SK-N-MC (cell line): ENCODE results near the gene ARMH4.

ENCODE experiments used
- DNase-seq: peaks from one replicate; pipeline ENCODE4 v3.0.0-alpha.2; 2011; ENCODE audit warnings: low read depth, low spot score
- H3K27ac ChIP-seq: fragments of 200-600 bp; sonication (generic); 2 replicates; pipeline ENCODE4 v1.5.1; 2016; ENCODE audit warnings: mixed run types
- H3K36me3 ChIP-seq: fragments of 200-600 bp; sonication (generic); 2 replicates; pipeline ENCODE4 v1.6.1; 2017; ENCODE audit warnings: antibody characterized with exemption, low read length, mixed read lengths; ENCODE audit not compliant: insufficient read depth
- H3K4me3 ChIP-seq: fragments of 200-600 bp; sonication (generic); 2 replicates; pipeline ENCODE4 v1.5.1; 2016
- H3K9ac ChIP-seq: fragments of 200-600 bp; sonication (generic); 2 replicates; pipeline ENCODE4 v1.8.0; 2017; ENCODE audit warnings: mixed run types, mixed read lengths; ENCODE audit not compliant: insufficient read length
- H3K9me3 ChIP-seq: fragments of 200-600 bp; sonication (generic); 2 replicates; pipeline ENCODE4 v1.6.1; 2017; ENCODE audit warnings: low read depth, mild to moderate bottlenecking, antibody characterized with exemption, low read length, moderate library complexity, mixed read lengths
- EZH2 ChIP-seq: fragments of 200-600 bp; sonication (generic); IDR thresholded peaks from one replicate; pipeline ENCODE4 v1.6.1; 2017; ENCODE audit warnings: antibody characterized with exemption
- FOXP2 ChIP-seq: optimal IDR thresholded peaks from 2 replicates; pipeline ENCODE3; 2011; ENCODE audit warnings: mild to moderate bottlenecking, moderate library complexity; ENCODE audit not compliant: insufficient read depth; ENCODE audit errors: extremely low read length, control extremely low read depth
- POLR2AphosphoS5 ChIP-seq: IDR thresholded peaks from 2 replicates; pipeline ENCODE4 v1.6.1; 2012; ENCODE audit warnings: mild to moderate bottlenecking, low read depth, low read length, borderline replicate concordance

Gene ARMH4

DNA sequence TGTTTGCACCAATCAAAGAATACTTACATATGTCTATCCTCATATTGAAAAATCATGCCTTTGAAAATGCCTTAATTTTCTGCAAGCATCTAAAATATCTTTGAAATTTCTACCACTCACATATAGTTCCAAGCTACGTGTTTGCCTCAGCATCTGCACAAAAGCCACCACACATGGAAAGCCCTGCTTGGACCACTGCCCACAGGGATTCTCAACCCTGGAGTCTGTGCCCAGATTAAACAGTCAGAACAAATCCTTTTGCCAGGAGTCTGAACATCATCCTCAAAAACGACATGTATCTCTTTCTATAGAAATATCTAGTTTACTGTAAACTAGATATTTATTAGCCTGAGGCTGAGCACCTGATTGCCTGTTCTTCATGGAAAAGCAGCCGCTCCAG lies 32.6 kb downstream of the ARMH4 start:
- no peak overlapping the region for H3K9ac ChIP-seq

DNA sequence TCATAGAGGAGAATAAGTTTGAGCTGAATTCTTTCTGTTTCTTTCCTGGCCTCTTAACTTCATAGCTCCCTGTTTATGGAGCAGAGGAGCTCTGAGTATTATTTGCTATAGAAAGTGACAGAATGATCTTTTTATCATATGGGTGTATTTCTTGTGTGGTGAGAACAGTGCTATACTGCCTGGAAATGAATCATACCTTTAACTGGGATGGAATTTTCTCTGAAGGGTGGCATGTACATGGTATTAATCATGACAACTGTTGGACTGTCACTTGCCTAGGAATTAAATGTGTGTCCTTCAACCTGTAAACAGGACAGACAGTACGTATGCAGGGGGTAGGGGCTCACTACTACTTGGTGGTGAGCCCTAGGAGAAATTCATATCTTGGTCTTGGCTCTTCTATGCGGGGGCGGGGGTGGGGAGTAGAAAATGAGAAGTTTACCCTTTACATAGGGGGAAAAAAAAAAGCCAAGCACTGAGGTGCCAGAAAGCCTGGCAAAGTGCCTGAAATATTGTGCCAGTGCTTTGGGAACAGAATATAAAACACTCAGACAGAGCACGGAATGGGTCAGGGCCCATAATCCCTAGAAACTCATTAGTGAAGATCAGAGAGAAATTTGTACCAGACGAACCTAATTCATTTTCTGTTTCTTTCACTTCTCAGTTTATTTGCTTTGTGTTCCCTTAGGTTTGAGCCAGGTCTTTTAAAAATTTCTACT lies 33.8 kb downstream of the ARMH4 start:
- Histone ChIP-seq H3K36me3 (no peaks in the 10 kb centered on the region), H3K9ac (no peak overlapping the region), H3K27ac (no peak overlapping the region), H3K4me3 (no peak overlapping the region), H3K9me3 (no peaks in the 10 kb centered on the region)
- DNase-seq = no peak
- TF ChIP-seq FOXP2 (no peak), POLR2AphosphoS5 (no peak), EZH2 (no peak)

More for the DNA sequence above, 32.6 kb downstream of the ARMH4 start:
- TF ChIP-seq EZH2 (no peak), POLR2AphosphoS5 (no peak), FOXP2 (no peak)
- no peaks in the 10 kb centered on the region for H3K36me3 ChIP-seq
- H3K4me3 ChIP-seq = no peak overlapping the region
- H3K27ac ChIP-seq = no peak overlapping the region
- H3K9me3 ChIP-seq = no peaks in the 10 kb centered on the region
- no peak for DNase-seq

DNA sequence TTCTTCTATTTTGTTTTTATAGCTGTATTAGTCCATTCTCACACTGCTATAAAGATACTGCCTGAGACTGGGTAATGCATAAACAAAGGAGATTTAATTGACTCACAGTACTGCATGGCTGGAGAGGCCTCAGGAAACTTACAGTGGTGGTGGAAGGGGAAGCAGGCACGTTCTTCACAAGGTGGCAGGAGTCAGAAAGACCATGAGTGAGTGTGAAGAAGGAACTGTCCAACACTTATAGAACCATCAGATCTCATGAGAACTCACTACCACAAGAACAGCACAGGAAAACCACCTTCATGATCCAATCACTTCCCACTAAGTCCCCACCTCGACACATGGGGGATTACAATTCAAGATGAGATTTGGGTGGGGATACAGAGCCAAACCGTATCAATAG lies 42.3 kb downstream of the ARMH4 start:
- Histone ChIP-seq H3K27ac (no peak overlapping the region), H3K4me3 (no peak overlapping the region), H3K36me3 (no peaks in the 10 kb centered on the region), H3K9me3 (no peaks in the 10 kb centered on the region), H3K9ac (no peak overlapping the region)
- TF ChIP-seq EZH2 (no peak), FOXP2 (no peak)
- DNase-seq = no peak

DNA sequence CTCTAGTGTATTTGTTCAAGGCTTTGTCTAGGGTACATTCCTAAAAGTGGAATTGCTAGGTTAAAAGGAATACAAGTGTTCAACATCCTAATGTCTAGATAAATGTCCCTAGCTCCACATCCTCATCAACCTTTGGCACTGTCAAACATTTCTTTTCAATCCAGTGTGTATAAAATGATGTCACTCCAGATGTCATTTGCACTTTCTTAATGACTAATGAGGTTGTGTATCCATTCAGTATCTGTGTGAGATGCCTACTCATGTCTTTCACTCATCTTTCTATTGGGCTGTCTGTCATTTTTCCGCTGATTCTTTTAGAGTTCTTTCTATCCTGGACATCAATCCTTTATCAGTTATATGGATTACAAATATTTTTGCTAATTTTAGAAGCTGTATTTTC lies 43.3 kb downstream of the ARMH4 start:
- Histone ChIP-seq H3K9ac (no peak overlapping the region), H3K4me3 (no peak overlapping the region), H3K27ac (no peak overlapping the region), H3K9me3 (no peaks in the 10 kb centered on the region), H3K36me3 (no peaks in the 10 kb centered on the region)
- no peak for DNase-seq
- TF ChIP-seq FOXP2 (no peak), EZH2 (no peak), POLR2AphosphoS5 (no peak)

DNA sequence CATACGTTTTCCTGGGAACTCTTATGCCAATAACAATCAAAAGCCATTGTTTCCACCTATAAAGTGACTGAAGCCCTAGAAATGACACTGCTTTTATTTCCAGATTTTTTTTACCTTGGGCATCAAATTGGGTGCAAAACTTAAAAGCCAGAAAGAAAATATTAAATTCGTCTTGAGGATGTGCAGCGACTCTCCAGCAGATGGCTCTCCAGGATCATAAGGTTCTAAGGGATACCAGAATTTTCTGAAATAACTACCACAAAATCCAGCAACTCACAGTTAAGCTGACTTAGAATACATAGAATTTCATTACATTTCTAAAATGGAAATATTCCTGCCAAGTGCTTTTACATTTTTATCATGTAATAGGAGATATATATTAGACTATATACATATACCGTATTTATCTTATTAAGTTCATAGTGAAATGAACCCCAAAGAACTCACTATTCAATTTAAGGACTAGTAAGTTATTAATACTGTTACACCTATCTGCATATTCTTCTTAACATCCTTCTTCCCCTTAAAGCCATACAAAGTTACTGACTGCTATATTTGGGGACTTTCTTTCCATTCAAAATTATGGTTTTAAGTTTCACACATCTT lies 44.0 kb downstream of the ARMH4 start:
- Histone ChIP-seq H3K9me3 (no peaks in the 10 kb centered on the region), H3K36me3 (no peaks in the 10 kb centered on the region), H3K4me3 (no peak overlapping the region), H3K27ac (no peak overlapping the region), H3K9ac (no peak overlapping the region)
- DNase-seq = peak; percentile 55
- no peak for TF ChIP-seq FOXP2
- no peak for TF ChIP-seq POLR2AphosphoS5
- no peak for TF ChIP-seq EZH2

DNA sequence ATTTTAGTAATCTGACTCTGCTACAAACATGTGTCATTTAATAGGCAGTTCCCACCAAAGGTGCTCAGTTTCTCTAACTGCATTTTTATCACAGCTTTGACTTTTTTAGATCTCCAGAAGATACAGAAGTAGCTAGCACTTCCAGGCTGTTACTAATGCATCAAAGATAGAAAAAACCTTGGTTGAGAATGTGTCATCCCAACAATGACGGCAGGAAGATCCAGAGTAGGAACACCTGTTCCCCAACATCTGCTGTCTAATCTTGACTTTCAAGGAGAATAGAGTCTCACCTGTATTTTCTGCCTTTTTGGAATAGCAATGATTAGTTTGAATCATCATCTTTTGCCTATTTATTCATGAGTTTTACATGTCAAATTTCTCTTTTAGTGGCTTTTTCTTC lies 45.0 kb downstream of the ARMH4 start:
- no peak for DNase-seq
- no peak overlapping the region for H3K27ac ChIP-seq
- H3K36me3 ChIP-seq = no peaks in the 10 kb centered on the region
- H3K9me3 ChIP-seq = no peaks in the 10 kb centered on the region
- no peak overlapping the region for H3K4me3 ChIP-seq
- H3K9ac ChIP-seq = no peak overlapping the region
- TF ChIP-seq EZH2 (no peak), FOXP2 (no peak), POLR2AphosphoS5 (no peak)

DNA sequence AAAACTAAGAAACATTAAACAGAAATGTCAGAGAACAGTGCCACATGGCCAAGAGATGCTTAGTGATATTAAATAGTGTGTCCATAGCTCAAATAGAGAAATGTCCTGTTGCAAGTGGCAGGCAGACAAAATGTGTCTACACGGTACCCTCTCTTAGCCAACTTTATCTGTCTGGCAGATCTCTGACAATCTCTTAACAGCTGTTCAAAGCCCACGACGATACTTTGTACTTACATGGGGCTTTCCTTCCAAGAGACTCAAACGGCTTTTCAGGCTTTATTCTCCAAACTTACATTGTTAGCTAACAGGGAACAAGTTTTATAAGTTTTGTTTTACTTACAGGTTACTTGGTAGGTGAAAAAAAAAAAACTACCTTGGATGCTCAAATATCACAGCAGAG lies 45.6 kb downstream of the ARMH4 start:
- Histone ChIP-seq H3K4me3 (no peak overlapping the region), H3K9me3 (no peaks in the 10 kb centered on the region), H3K9ac (no peak overlapping the region), H3K27ac (no peak overlapping the region), H3K36me3 (no peaks in the 10 kb centered on the region)
- no peak for DNase-seq
- TF ChIP-seq FOXP2 = no peak
- TF ChIP-seq POLR2AphosphoS5 = no peak
- no peak for TF ChIP-seq EZH2

DNA sequence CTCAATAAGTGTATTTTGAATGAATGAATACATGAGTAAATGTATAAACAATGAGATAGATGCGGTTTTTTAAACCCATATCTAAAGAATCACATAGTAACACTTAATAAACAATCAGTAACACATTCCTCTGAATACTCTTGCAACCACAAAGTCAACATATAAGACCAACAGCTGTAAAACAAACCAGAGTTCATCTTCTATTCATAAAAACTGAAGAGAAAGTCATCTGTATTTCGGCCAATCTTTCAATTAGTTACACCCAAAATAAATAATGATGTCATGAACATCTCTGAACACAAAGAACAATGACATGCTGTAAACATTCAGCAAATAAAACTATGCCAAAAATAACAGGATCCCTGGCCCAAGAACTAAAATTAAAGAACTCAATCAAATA lies 47.2 kb downstream of the ARMH4 start:
- no peak for DNase-seq
- Histone ChIP-seq H3K27ac (no peak overlapping the region), H3K36me3 (no peaks in the 10 kb centered on the region), H3K9me3 (no peaks in the 10 kb centered on the region), H3K4me3 (no peak overlapping the region), H3K9ac (no peak overlapping the region)
- TF ChIP-seq POLR2AphosphoS5 = no peak
- TF ChIP-seq EZH2 = no peak
- no peak for TF ChIP-seq FOXP2

DNA sequence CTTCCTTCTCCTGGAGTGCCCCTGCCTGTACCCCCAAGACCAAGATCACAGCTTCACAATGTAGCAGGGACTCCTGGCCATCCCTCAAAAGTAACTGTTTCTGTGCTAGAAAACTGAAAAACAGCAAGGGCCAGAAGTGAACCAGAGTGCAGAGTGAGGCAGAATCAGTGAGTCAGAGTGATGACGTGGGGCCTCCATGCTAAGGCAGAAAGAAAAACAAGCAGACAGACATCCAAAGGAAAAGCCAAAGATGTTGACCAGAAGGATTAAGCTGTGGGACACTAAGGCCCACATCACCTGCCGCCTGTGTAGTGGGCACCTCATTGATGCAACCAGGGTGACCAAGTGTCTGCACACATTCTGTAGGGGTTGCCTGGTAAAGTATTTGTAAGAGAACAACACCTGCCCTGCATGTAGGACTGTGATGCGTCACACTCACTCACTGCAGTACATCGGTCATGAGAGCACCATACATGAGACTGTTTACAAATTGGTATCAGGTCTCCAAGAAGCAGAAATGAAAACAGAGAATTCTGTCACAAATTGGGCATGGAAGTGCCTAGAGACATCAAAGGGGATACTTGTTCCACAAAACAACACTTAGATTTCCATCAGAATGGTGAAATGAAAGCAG lies 51.2 kb downstream of the ARMH4 start:
- Histone ChIP-seq H3K36me3 (no peaks in the 10 kb centered on the region), H3K9me3 (no peaks in the 10 kb centered on the region), H3K27ac (no peak overlapping the region), H3K4me3 (no peak overlapping the region), H3K9ac (no peak overlapping the region)
- TF ChIP-seq FOXP2 = no peak
- no peak for TF ChIP-seq EZH2
- TF ChIP-seq POLR2AphosphoS5 = no peak
- DNase-seq = no peak
